H1 (cell line): ENCODE data around the gene PSMD5. TPM values are rescaled to one million over a fixed set of nuclear protein-coding genes. Genes with fewer than 3 reads are reported as not detected.

Experiments
- CTCF ChIA-PET: fragments of 300-600 bp; sonication (Branson Sonifier 250); formaldehyde crosslinking; loops from one replicate; lab custom pipeline; 2021; ENCODE audit not compliant: partially characterized antibody; lab: Charles Lee
- POLR2A ChIA-PET: fragments of 300-600 bp; sonication (Branson Sonifier 250); formaldehyde crosslinking; loops from one replicate; lab custom pipeline; 2021; ENCODE audit warnings: inconsistent platforms; ENCODE audit not compliant: partially characterized antibody; lab: Charles Lee
- DNase-seq, 2 experiments: peaks; one replicate each; pipeline versions ENCODE4 v3.0.0 to v3.0.0-alpha.2; 2010 to 2022; ENCODE audit warnings: low spot score in 2 of 2, low read depth in 1 of 2, mixed read lengths in 1 of 2
- FAIRE-seq: peaks from 2 replicates; lab custom pipeline; 2011; peaks lifted over from hg19 to GRCh38; lab: Jason Lieb, UNC
- H2AFZ ChIP-seq: 2 replicates; pipeline ENCODE4 v1.8.1; 2012; ENCODE audit warnings: low read length, inconsistent platforms
- H2AK5ac ChIP-seq: 2 replicates; pipeline ENCODE4 v1.6.1; 2013; ENCODE audit warnings: low read depth, low read length
- H2BK120ac ChIP-seq: replicated peaks from 2 replicates; pipeline ENCODE3; 2013; ENCODE audit warnings: low read depth, low read length, inconsistent platforms
- H2BK12ac ChIP-seq: 2 replicates; pipeline ENCODE4 v1.6.1; 2013; ENCODE audit warnings: low read depth, low read length
- H2BK15ac ChIP-seq: 2 replicates; pipeline ENCODE4 v1.6.1; 2013; ENCODE audit warnings: low read length
- H2BK20ac ChIP-seq: 2 replicates; pipeline ENCODE4 v1.6.1; 2013; ENCODE audit warnings: low read length
- H2BK5ac ChIP-seq: 2 replicates; pipeline ENCODE4 v1.6.1; 2013; ENCODE audit warnings: low read depth, low read length
- H3K14ac ChIP-seq: 2 replicates; pipeline ENCODE4 v1.6.1; 2013; ENCODE audit warnings: inconsistent platforms; ENCODE audit not compliant: insufficient read length
- H3K18ac ChIP-seq: 2 replicates; pipeline ENCODE4 v1.6.1; 2013; ENCODE audit warnings: low read length; ENCODE audit errors: extremely low read depth
- H3K23ac ChIP-seq: 2 replicates; pipeline ENCODE4 v1.6.1; 2013; ENCODE audit warnings: inconsistent platforms; ENCODE audit not compliant: insufficient read length
- H3K23me2 ChIP-seq: 2 replicates; pipeline ENCODE4 v1.6.1; 2013; ENCODE audit warnings: low read depth, low read length
- H3K27ac ChIP-seq: 2 replicates; pipeline ENCODE4 v1.6.1; 2011; ENCODE audit warnings: low read depth, low read length, inconsistent platforms
- H3K27me3 ChIP-seq, 4 experiments: replicated peaks in 1 of 4; 1 replicate in 1 of 4; 2 replicates in 3 of 4; pipeline versions ENCODE4 v1.6.1 to v1.8.1; 2011 to 2013; ENCODE audit warnings: low read length in 3 of 4, mild to moderate bottlenecking in 3 of 4, inconsistent platforms in 2 of 4, mixed read lengths in 2 of 4, moderate library complexity in 1 of 4; ENCODE audit not compliant: control insufficient read depth in 3 of 4, insufficient read depth in 3 of 4; ENCODE audit errors: extremely low read depth in 1 of 4
- H3K36me3 ChIP-seq, 4 experiments: 2 replicates each; pipeline versions ENCODE4 v1.6.1 to v1.8.1; 2011 to 2013; ENCODE audit warnings: mild to moderate bottlenecking in 4 of 4, low read length in 3 of 4, moderate library complexity in 2 of 4, control low read depth in 1 of 4, inconsistent platforms in 1 of 4; ENCODE audit not compliant: insufficient read depth in 4 of 4, control insufficient read depth in 2 of 4
- H3K4ac ChIP-seq: replicated peaks from 2 replicates; pipeline ENCODE3; 2013; ENCODE audit warnings: low read length, low read depth, mixed read lengths, inconsistent platforms; ENCODE audit not compliant: insufficient read length
- H3K4me1 ChIP-seq, 4 experiments: replicated peaks in 1 of 4; 1 replicate in 1 of 4; 2 replicates in 3 of 4; pipeline versions ENCODE4 v1.6.1 to v1.8.1; 2011 to 2013; ENCODE audit warnings: low read length in 3 of 4, inconsistent platforms in 2 of 4, mixed read lengths in 1 of 4; ENCODE audit not compliant: insufficient read depth in 4 of 4, control insufficient read depth in 3 of 4
- H3K4me2 ChIP-seq, 2 experiments: 2 replicates each; pipeline versions ENCODE4 v1.6.1 to v1.8.1; 2011 to 2013; ENCODE audit warnings: low read depth in 2 of 2, low read length in 2 of 2, control low read depth in 1 of 2, inconsistent platforms in 1 of 2, mild to moderate bottlenecking in 1 of 2; ENCODE audit not compliant: insufficient read depth in 1 of 2
- H3K4me3 ChIP-seq, 4 experiments: fragments of 200-600, 300-600 bp in 1 of 4; sonication (generic), shearing (Covaris generic), sonication (Bioruptor Twin) in 1 of 4; 2 replicates each; pipeline versions ENCODE4 v1.5.1 to v1.8.1; 2011 to 2016; ENCODE audit warnings: low read length in 4 of 4, low read depth in 3 of 4, control low read depth in 2 of 4, inconsistent platforms in 2 of 4, mild to moderate bottlenecking in 2 of 4, mixed read lengths in 1 of 4, moderate library complexity in 1 of 4; ENCODE audit not compliant: insufficient read depth in 2 of 4; ENCODE audit errors: extremely low read depth in 1 of 4
- H3K56ac ChIP-seq: replicated peaks from 2 replicates; pipeline ENCODE3; 2013; ENCODE audit warnings: low read depth, mild to moderate bottlenecking, mixed read lengths, low read length, inconsistent platforms; ENCODE audit not compliant: insufficient read length
- H3K79me1 ChIP-seq: 2 replicates; pipeline ENCODE4 v1.6.1; 2013; ENCODE audit warnings: low read depth, low read length, control low read depth
- H3K79me2 ChIP-seq, 2 experiments: 2 replicates each; pipeline versions ENCODE4 v1.6.1 to v1.8.1; 2012 to 2013; ENCODE audit warnings: low read length in 2 of 2, mild to moderate bottlenecking in 2 of 2, inconsistent platforms in 1 of 2; ENCODE audit not compliant: insufficient read depth in 2 of 2, control insufficient read depth in 1 of 2
- H3K9ac ChIP-seq, 4 experiments: replicated peaks in 1 of 4; 1 replicate in 1 of 4; 2 replicates in 3 of 4; pipeline versions ENCODE4 v1.6.1 to v1.8.1; 2011 to 2013; ENCODE audit warnings: low read depth in 3 of 4, low read length in 3 of 4, control low read depth in 2 of 4, mild to moderate bottlenecking in 2 of 4, moderate library complexity in 2 of 4, inconsistent platforms in 1 of 4; ENCODE audit errors: extremely low read depth in 1 of 4
- H3K9me3 ChIP-seq, 2 experiments: 2 replicates each; pipeline versions ENCODE4 v1.6.1 to v1.8.1; 2012 to 2013; ENCODE audit warnings: mild to moderate bottlenecking in 2 of 2, moderate library complexity in 2 of 2, control low read depth in 1 of 2, inconsistent platforms in 1 of 2, low read depth in 1 of 2, low read length in 1 of 2, mixed read lengths in 1 of 2; ENCODE audit not compliant: insufficient read depth in 2 of 2
- H4K20me1 ChIP-seq, 2 experiments: replicated peaks in 1 of 2; 2 replicates each; pipeline versions ENCODE3 to v1.8.1; 2011 to 2013; ENCODE audit warnings: inconsistent platforms in 2 of 2, low read length in 2 of 2, mild to moderate bottlenecking in 1 of 2; ENCODE audit not compliant: insufficient read depth in 2 of 2, control insufficient read depth in 1 of 2
- H4K5ac ChIP-seq: 2 replicates; pipeline ENCODE4 v1.6.1; 2013; ENCODE audit warnings: low read length, low read depth, mixed read lengths, inconsistent platforms; ENCODE audit not compliant: insufficient read length
- H4K8ac ChIP-seq: 2 replicates; pipeline ENCODE4 v1.8.0; 2013; ENCODE audit warnings: mild to moderate bottlenecking, moderate library complexity, low read length, inconsistent platforms; ENCODE audit not compliant: insufficient read depth; ENCODE audit errors: extremely low read depth
- H4K91ac ChIP-seq: replicated peaks from 2 replicates; pipeline ENCODE3; 2013; ENCODE audit warnings: low read length, mixed read lengths, inconsistent platforms; ENCODE audit not compliant: insufficient read length
- ATF3 ChIP-seq: IDR thresholded peaks from 2 replicates; pipeline ENCODE4 v1.6.1; 2011; ENCODE audit warnings: low read depth, mild to moderate bottlenecking, low read length; ENCODE audit not compliant: insufficient read depth
- BCL11A ChIP-seq, 2 experiments: IDR thresholded peaks; one replicate each; pipeline ENCODE4 v1.6.1; 2011; ENCODE audit warnings: low read depth in 2 of 2, low read length in 2 of 2, mild to moderate bottlenecking in 2 of 2
- CBX5 ChIP-seq: fragments of 300-800, 300-1000 bp; sonication (generic); IDR thresholded peaks from 2 replicates; pipeline ENCODE4 v1.7.1; 2016; ENCODE audit warnings: antibody characterized with exemption, low read length, low read depth
- CEBPB ChIP-seq: IDR thresholded peaks from 2 replicates; pipeline ENCODE4 v1.6.1; 2012; ENCODE audit warnings: low read depth, low read length
- EP300 ChIP-seq, 2 experiments: IDR thresholded peaks; 1 replicate in 1 of 2; 2 replicates in 1 of 2; pipeline ENCODE4 v1.6.1; 2011 to 2012; ENCODE audit warnings: low read depth in 2 of 2, low read length in 2 of 2, mild to moderate bottlenecking in 2 of 2, borderline replicate concordance in 1 of 2, inconsistent platforms in 1 of 2, moderate library complexity in 1 of 2
- NANOG ChIP-seq: IDR thresholded peaks from 2 replicates; pipeline ENCODE4 v1.6.1; 2011; ENCODE audit warnings: low read length, low read depth, mild to moderate bottlenecking, inconsistent platforms; ENCODE audit not compliant: insufficient read depth, poor library complexity, severe bottlenecking
- POLR2AphosphoS5 ChIP-seq: IDR thresholded peaks from 2 replicates; pipeline ENCODE4 v1.6.1; 2011; ENCODE audit warnings: low read depth, low read length
- RNF2 ChIP-seq: fragments of 200-900, 300-1000 bp; sonication (generic); IDR thresholded peaks from 2 replicates; pipeline ENCODE4 v1.7.1; 2016; ENCODE audit warnings: borderline replicate concordance, low read depth, mild to moderate bottlenecking, antibody characterized with exemption, low read length; ENCODE audit not compliant: poor library complexity, severe bottlenecking; ENCODE audit errors: missing control alignments
- SP4 ChIP-seq: IDR thresholded peaks from 2 replicates; pipeline ENCODE4 v1.6.1; 2012; ENCODE audit warnings: low read length, inconsistent platforms
- SUZ12 ChIP-seq: fragments of 200-600 bp; sonication (generic); IDR thresholded peaks from 2 replicates; pipeline ENCODE4 v1.6.1; 2012; ENCODE audit warnings: mild to moderate bottlenecking, inconsistent platforms, low read length, moderate library complexity, mixed read lengths
- polyA plus RNA-seq, 7 experiments: library from polyadenylated mRNA; depleted of rRNA in 3 of 7; stranded (reverse) in 5 of 7; unstranded in 2 of 7; fragments of >200 nt in 5 of 7; fragments of 200-250 nt in 2 of 7; gene quantifications; 1 replicate in 5 of 7; 2 replicates in 1 of 7; 4 replicates in 1 of 7; pipeline versions ENCODE4 v1.2.1 to v1.2.3, GENCODE V29; 2011 to 2013; ENCODE audit warnings: missing spikeins in 2 of 7, mixed read lengths in 2 of 7
- total RNA-seq: library from RNA; stranded (reverse); fragmentation: NEBNext Ultra II Directional; extraction: Animal tissue kit (Norgen Biotek cat#: 25700); gene quantifications from 2 replicates; pipeline ENCODE4 v1.2.1, GENCODE V29; 2021
- TF ChIP-seq, protein P1 (sequence below): IDR thresholded peaks from 2 replicates; pipeline ENCODE4 v1.6.1; 2011; ENCODE audit warnings: low read length, improper control_type of control experiment

The PSMD5 gene
- total and polyA plus RNA-seq, 2 of the 8 experiments (the other 6 are each of a cell fraction or from before 2014, with no cell fraction given): 19.2 to 30.5 TPM

DNA sequence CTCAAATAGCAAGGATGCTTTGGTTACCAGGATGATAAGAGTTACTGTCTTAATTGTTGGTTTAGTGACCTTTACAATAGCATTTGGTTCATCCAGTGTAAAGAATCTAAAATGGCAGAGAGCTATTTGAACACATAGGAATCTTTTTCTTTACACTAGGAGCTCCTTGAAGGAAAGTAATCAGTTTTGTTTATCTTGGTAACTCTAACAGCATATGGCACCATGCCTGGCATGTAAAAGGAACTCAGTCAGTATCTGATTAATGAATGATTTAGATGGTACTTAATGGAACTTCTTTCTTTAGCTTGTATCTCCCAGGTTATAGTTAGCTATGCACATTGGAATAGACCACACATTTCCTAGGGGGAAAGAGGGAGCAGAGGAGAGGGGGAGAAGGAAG, 9.9 kb downstream of the PSMD5 start:
- H3K23ac ChIP-seq: no peak overlapping the region
- no peak overlapping the region for H3K4ac ChIP-seq
- peaks cover 0 to 2% of the 10 kb centered on the region in 2 experiments for H4K20me1 ChIP-seq
- FAIRE-seq (no peak), DNase-seq (no peak)
- no peak overlapping the region for H2BK12ac ChIP-seq
- no peak overlapping the region for H3K56ac ChIP-seq
- ChIA-PET CTCF (interaction anchor here (0.6 to 1.4 kb wide), 6 partner anchors 11 to 378 kb away, joined by 3 to 4 read pairs (median 3); partner anchors contain the start of gene FBXW2), POLR2A (interaction anchor here (0.6 to 3.0 kb wide), 9 partner anchors 10 to 147 kb away, joined by 3 to 8 read pairs (median 3); partner anchors contain the start of gene PSMD5)
- H4K5ac ChIP-seq: no peak overlapping the region
- H3K9ac ChIP-seq: no peak overlapping the region
- no peak overlapping the region for H3K4me2 ChIP-seq
- no peak overlapping the region for H2BK5ac ChIP-seq
- H3K79me2 ChIP-seq: peaks cover 0 to 14% of the 10 kb centered on the region in 2 experiments; a peak in 2 of 4 replicates
- no peak for TF ChIP-seq EP300 (IDR thresholded peaks at IDR 0.05; ENCODE audit: borderline replicate concordance in 1 of 2, low read depth in 2 of 2, low read length in 2 of 2)
- no peak for TF ChIP-seq BCL11A (IDR thresholded peaks at IDR 0.05; ENCODE audit: low read depth in 2 of 2, low read length in 2 of 2)
- no peak for TF ChIP-seq RNF2
- TF ChIP-seq SUZ12: no peak
- no peak for TF ChIP-seq NANOG
- TF ChIP-seq, protein P1, sequence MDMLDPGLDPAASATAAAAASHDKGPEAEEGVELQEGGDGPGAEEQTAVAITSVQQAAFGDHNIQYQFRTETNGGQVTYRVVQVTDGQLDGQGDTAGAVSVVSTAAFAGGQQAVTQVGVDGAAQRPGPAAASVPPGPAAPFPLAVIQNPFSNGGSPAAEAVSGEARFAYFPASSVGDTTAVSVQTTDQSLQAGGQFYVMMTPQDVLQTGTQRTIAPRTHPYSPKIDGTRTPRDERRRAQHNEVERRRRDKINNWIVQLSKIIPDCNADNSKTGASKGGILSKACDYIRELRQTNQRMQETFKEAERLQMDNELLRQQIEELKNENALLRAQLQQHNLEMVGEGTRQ: no peak
- TF ChIP-seq POLR2AphosphoS5: no peak
- TF ChIP-seq SP4: no peak
- TF ChIP-seq CEBPB: no peak
- TF ChIP-seq CBX5: no peak
- no peak for TF ChIP-seq ATF3
- no peak overlapping the region for H3K14ac ChIP-seq
- H3K79me1 ChIP-seq: no peaks in the 10 kb centered on the region
- no peak overlapping the region for H3K4me3 ChIP-seq
- H3K18ac ChIP-seq: no peak overlapping the region
- H3K36me3 ChIP-seq: peaks cover 12 to 38% (median 30%) of the 10 kb centered on the region in 4 experiments
- no peak overlapping the region for H2AFZ ChIP-seq
- H2BK20ac ChIP-seq: no peak overlapping the region
- H3K9me3 ChIP-seq: no peaks in the 10 kb centered on the region
- H2BK120ac ChIP-seq: no peak overlapping the region
- no peaks in the 10 kb centered on the region; a peak in 1 of 7 replicates for H3K4me1 ChIP-seq
- H2AK5ac ChIP-seq: no peak overlapping the region
- no peak overlapping the region for H4K91ac ChIP-seq
- H3K23me2 ChIP-seq: no peaks in the 10 kb centered on the region; the same call in 1 of the 2 replicates
- no peak overlapping the region for H2BK15ac ChIP-seq
- 0 out of 2 replicates have a peak overlapping the region, but pooled peaks have one; percentile 19 for H3K27ac ChIP-seq
- no peaks in the 10 kb centered on the region for H3K27me3 ChIP-seq
- no peak overlapping the region for H4K8ac ChIP-seq
